RWPE2 (cell line): ENCODE measurements around the gene RAB7A.

Experiments used
- ATAC-seq: fragments of 200-7000 bp; cut with Tn5 transposase; 3 replicates; pipeline ENCODE4 v1.9.1; 2021; ENCODE audit warnings: low read depth
- DNase-seq: peaks from one replicate; pipeline ENCODE4 v3.0.0-alpha.2; 2020; ENCODE audit warnings: low spot score
- H3K27ac ChIP-seq: fragments of 450-650 bp; 2 replicates; pipeline ENCODE4 v1.5.1; 2017; ENCODE audit warnings: mild to moderate bottlenecking; ENCODE audit not compliant: poor library complexity, severe bottlenecking
- H3K27me3 ChIP-seq: fragments of 250-450 bp; sonication (Bioruptor Pico); 2 replicates; pipeline ENCODE4 v1.5.1; 2021; ENCODE audit warnings: mild to moderate bottlenecking, moderate library complexity; ENCODE audit not compliant: insufficient read depth, poor library complexity, severe bottlenecking
- H3K36me3 ChIP-seq: fragments of 250-450 bp; sonication (Bioruptor Pico); 2 replicates; pipeline ENCODE4 v1.5.1; 2020; ENCODE audit warnings: low read depth, mild to moderate bottlenecking, moderate library complexity
- H3K4me1 ChIP-seq: fragments of 250-450 bp; sonication (Bioruptor Pico); 2 replicates; pipeline ENCODE4 v1.5.1; 2021; ENCODE audit warnings: mild to moderate bottlenecking, moderate library complexity; ENCODE audit not compliant: insufficient read depth, poor library complexity, severe bottlenecking
- H3K4me3 ChIP-seq: fragments of 250-450 bp; sonication (Bioruptor Pico); 2 replicates; pipeline ENCODE4 v1.5.1; 2021; ENCODE audit warnings: mild to moderate bottlenecking, moderate library complexity; ENCODE audit not compliant: severe bottlenecking
- H3K9me3 ChIP-seq: fragments of 250-450 bp; sonication (Bioruptor Pico); 2 replicates; pipeline ENCODE4 v1.5.1; 2021; ENCODE audit warnings: mild to moderate bottlenecking, moderate library complexity; ENCODE audit not compliant: severe bottlenecking
- CTCF ChIP-seq: fragments of 450-650 bp; IDR thresholded peaks from one replicate; pipeline ENCODE4 v1.5.1; 2017; ENCODE audit warnings: mild to moderate bottlenecking, moderate library complexity; ENCODE audit not compliant: poor library complexity, severe bottlenecking

RAB7A gene

GRCh38 chr3:128815318-128816064, 89.5 kb downstream of the RAB7A start:
- Histone ChIP-seq H3K4me3 (no peak overlapping the region), H3K36me3 (peaks cover 71% of the 10 kb centered on the region), H3K9me3 (no peaks in the 10 kb centered on the region), H3K4me1 (no peaks in the 10 kb centered on the region), H3K27ac (no peak overlapping the region), H3K27me3 (no peaks in the 10 kb centered on the region)
- DNase-seq (no peak), ATAC-seq (no peak)
- no peak for TF ChIP-seq CTCF

- peaks cover 48% of the 10 kb centered on the region for H3K36me3 ChIP-seq
- H3K4me1 ChIP-seq = no peaks in the 10 kb centered on the region
- no peak for ATAC-seq
- no peak for TF ChIP-seq CTCF
- H3K27ac ChIP-seq = no peak overlapping the region
- H3K27me3 ChIP-seq = no peaks in the 10 kb centered on the region
- no peak for DNase-seq
- no peak overlapping the region for H3K4me3 ChIP-seq
- H3K9me3 ChIP-seq = no peaks in the 10 kb centered on the region
These were observed 92.3 kb downstream of the RAB7A start for GRCh38 chr3:128818186-128818787.

- DNase-seq (no peak), ATAC-seq (no peak)
- TF ChIP-seq CTCF = no peak
- Histone ChIP-seq H3K27ac (no peak overlapping the region), H3K9me3 (no peaks in the 10 kb centered on the region), H3K4me3 (no peak overlapping the region), H3K4me1 (no peaks in the 10 kb centered on the region), H3K27me3 (no peaks in the 10 kb centered on the region), H3K36me3 (peaks cover 29% of the 10 kb centered on the region)
These were observed 94.4 kb downstream of the RAB7A start for GRCh38 chr3:128820252-128820839.

GRCh38 chr3:128823008-128823407, 97.0 kb downstream of the RAB7A start:
- Histone ChIP-seq H3K4me1 (no peaks in the 10 kb centered on the region), H3K36me3 (peaks cover 11% of the 10 kb centered on the region), H3K27ac (no peak overlapping the region), H3K9me3 (no peaks in the 10 kb centered on the region), H3K4me3 (no peak overlapping the region), H3K27me3 (no peaks in the 10 kb centered on the region)
- DNase-seq = no peak
- ATAC-seq = no peak
- no peak for TF ChIP-seq CTCF

GRCh38 chr3:128823631-128824030, 97.6 kb downstream of the RAB7A start:
- Histone ChIP-seq H3K27me3 (no peaks in the 10 kb centered on the region), H3K4me1 (no peaks in the 10 kb centered on the region), H3K36me3 (peaks cover 8% of the 10 kb centered on the region), H3K4me3 (no peak overlapping the region), H3K9me3 (no peaks in the 10 kb centered on the region), H3K27ac (no peak overlapping the region)
- TF ChIP-seq CTCF = no peak
- 0 out of 3 replicates have a peak, but pooled peaks have one; percentile 24 for ATAC-seq
- no peak for DNase-seq
